Spleen (tissue), 11 donors: ENCODE results near the gene APOE. TPM values are rescaled to one million over a fixed set of nuclear protein-coding genes. Genes with fewer than 3 reads are reported as not detected.
A peak's percentile ranks its signal among the peaks of the same experiment; 100 is the strongest.
"Not testable (repeated sequence)": the region's sequence is repeated elsewhere in the genome, so short reads cannot be mapped to it uniquely, and the experiment has no call there.

ENCODE experiments used
- DNase-seq: peaks from one replicate; pipeline ENCODE4 v3.0.0-alpha.2; 2020
- H3K27ac ChIP-seq, 8 donors: fragments of 200-600 bp; sonication (generic) in 7 of 8; 1 replicate in 4 of 8; 2 replicates in 4 of 8; pipeline versions ENCODE4 v1.5.0 to v1.8.0; 2016 to 2021; ENCODE audit warnings: inconsistent platforms in 4 of 8, mild to moderate bottlenecking in 4 of 8, moderate library complexity in 1 of 8
- H3K27me3 ChIP-seq, 7 donors: fragments of 200-600 bp; sonication (generic) in 6 of 7; replicated peaks in 1 of 7; 1 replicate in 4 of 7; 2 replicates in 3 of 7; pipeline versions ENCODE4 v1.5.0 to v1.8.0; 2016 to 2021; ENCODE audit warnings: inconsistent platforms in 3 of 7, mild to moderate bottlenecking in 1 of 7
- H3K36me3 ChIP-seq, 6 donors: fragments of 200-600 bp; sonication (generic) in 5 of 6; 1 replicate in 4 of 6; 2 replicates in 2 of 6; pipeline versions ENCODE4 v1.5.0 to v1.8.0; 2016 to 2021; ENCODE audit warnings: inconsistent platforms in 2 of 6
- H3K4me1 ChIP-seq, 6 donors: fragments of 200-600 bp; sonication (generic) in 5 of 6; 1 replicate in 3 of 6; 2 replicates in 3 of 6; pipeline versions ENCODE4 v1.5.0 to v1.8.0; 2016 to 2021; ENCODE audit warnings: inconsistent platforms in 3 of 6
- H3K4me3 ChIP-seq, 8 donors: fragments of 200-600 bp; sonication (generic) in 7 of 8; 1 replicate in 4 of 8; 2 replicates in 4 of 8; pipeline versions ENCODE4 v1.5.0 to v1.8.0; 2016 to 2021; ENCODE audit warnings: inconsistent platforms in 4 of 8, mild to moderate bottlenecking in 4 of 8, moderate library complexity in 2 of 8
- H3K9me3 ChIP-seq, 8 donors: fragments of 200-600 bp; sonication (generic) in 7 of 8; 1 replicate in 4 of 8; 2 replicates in 4 of 8; pipeline versions ENCODE4 v1.5.0 to v1.8.0; 2016 to 2021; ENCODE audit warnings: inconsistent platforms in 4 of 8
- POLR2A ChIP-seq, 3 donors: fragments of 450-650 bp; IDR thresholded peaks; one replicate each; pipeline ENCODE4 v1.5.1; 2017; ENCODE audit warnings: antibody characterized with exemption in 3 of 3, mild to moderate bottlenecking in 1 of 3
- POLR2AphosphoS5 ChIP-seq, 3 donors: sonication (generic); formaldehyde crosslinking; IDR thresholded peaks; one replicate each; pipeline ENCODE4 v1.5.1; 2017; ENCODE audit warnings: antibody characterized with exemption in 3 of 3
- WGBS, 5 donors: extraction: QIAGEN DNeasy Blood & Tissue Kit in 3 of 5; methylation state at CpG; one replicate each; pipeline versions ENCODE4 v1.1.5 to v1.1.7; 2013 to 2018; 5-methylcytosine and 5-hydroxymethylcytosine counted together
- intact Hi-C: fragments of 100-400 bp; cut with DNase I; formaldehyde crosslinking; loops from one replicate; pipeline ENCODE4 v1.15.0; 2023; ENCODE audit warnings: low total_unique reads
- polyA plus RNA-seq, 3 donors: library from polyadenylated mRNA; stranded (reverse); fragments of 200-250 nt; gene quantifications; one replicate each; pipeline ENCODE4 v1.2.1, GENCODE V29; 2013
- total RNA-seq, 7 donors: library from RNA; depleted of rRNA in 3 of 7; stranded (reverse); fragments of >200 nt in 3 of 7; fragmentation: NEBNext Ultra II Directional in 4 of 7; extraction: Animal tissue kit (Norgen Biotek cat#: 25700) in 4 of 7; gene quantifications; one replicate each; pipeline versions ENCODE4 v1.1.0 to v1.2.1, GENCODE V29; 2016 to 2021
- TF ChIP-seq, protein P1 (sequence below), 11 experiments: fragments of 200-600 bp in 7 of 11; fragments of 450-650 bp in 4 of 11; sonication (generic) in 4 of 11; IDR thresholded peaks in 8 of 11; conservative IDR thresholded peaks in 3 of 11; 1 replicate in 7 of 11; 2 replicates in 4 of 11; pipeline versions ENCODE4 v1.4.0 to v1.8.0; 2016 to 2021; ENCODE audit warnings: antibody characterized with exemption in 11 of 11, inconsistent platforms in 4 of 11, mild to moderate bottlenecking in 1 of 11
- donor health status: healthy with polysubstance abuse.
- donor health status: DM: no; HTN: no; CAD: no; lungs with moderate emphysema.
- donor health status: DM: no; HTN: no; CAD: no.
- donor health status: Bipolar disorder and iron deficiency.
- donor health status: healthy.
- donor health status: DM: no; HTN: no; CAD: no.
- donor health status: DM: yes; HTN: yes; CAD: no.

Gene APOE
- total and polyA plus RNA-seq, 10 donors = 198 to 2,099 (median 726) TPM

DNA sequence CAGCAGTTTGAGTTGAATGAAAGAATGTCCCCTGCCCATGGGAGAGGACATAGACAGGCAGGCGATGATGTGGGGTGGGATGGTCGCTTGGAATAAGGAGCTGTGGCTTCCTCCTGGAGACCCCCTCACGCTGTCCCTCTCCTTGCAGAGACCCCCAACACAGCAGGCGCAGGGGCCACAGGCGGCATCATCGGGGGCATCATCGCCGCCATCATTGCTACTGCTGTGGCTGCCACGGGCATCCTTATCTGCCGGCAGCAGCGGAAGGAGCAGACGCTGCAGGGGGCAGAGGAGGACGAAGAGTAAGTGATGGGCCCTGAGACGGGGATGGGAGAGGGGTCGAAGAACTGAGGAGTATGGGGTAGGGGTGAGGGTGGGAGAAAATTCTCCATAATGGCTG lies 23.5 kb upstream of the APOE start:
- WGBS, 5 donors = 88 to 96% (median 92%) methylated on average over 14 to 15 of the region's 15 CpGs
- no peaks in the 10 kb centered on the region for H3K27me3 ChIP-seq
- DNase-seq = no peak

DNA sequence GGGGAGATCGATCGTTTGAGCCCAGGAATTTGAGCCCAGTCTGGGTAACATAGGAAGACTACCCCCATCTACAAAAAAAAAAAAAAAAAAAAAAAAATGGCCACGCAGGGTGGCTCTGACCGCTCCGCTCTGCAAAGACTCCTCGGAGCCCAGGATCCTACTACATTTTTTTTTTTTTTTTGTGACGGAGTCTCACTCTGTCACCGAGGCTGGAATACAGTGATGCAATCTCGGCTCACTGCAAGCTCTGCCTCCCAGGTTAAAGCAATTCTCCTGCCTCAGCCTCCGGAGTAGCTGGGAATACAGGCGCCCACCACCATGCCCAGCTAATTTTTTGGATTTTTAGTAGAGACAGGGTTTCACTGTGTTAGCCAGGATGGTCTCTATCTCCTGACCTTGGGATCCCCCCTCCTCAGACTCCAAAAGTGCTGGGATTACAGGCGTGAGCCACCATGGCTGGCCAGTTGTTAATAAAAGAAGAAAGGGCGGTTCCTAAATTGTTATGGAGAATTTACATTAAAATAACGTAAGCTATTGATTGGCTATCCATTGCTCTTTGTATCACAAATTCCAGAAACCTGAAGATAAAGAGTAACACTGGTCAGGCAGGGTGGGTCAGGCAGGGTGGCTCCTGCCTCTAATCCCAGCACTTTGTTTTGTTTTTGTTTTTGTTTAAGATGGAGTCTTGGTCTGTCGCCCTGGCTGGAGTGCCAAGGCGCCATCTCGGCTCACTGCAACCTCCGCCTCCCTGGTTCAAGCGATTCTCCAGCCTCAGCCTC lies 22.8 kb upstream of the APOE start:
- 89 to 94% (median 92%) methylated on average over 19 of the region's 19 CpGs for WGBS, 5 donors
- H3K27ac ChIP-seq, intact Hi-C loops, H3K9me3 ChIP-seq, DNase-seq, H3K4me3 ChIP-seq, H3K27me3 ChIP-seq: not testable (repeated sequence)
- Histone ChIP-seq H3K4me1 (peaks cover 0 to 14% (median 4%) of the 10 kb centered on the region in 6 donors), H3K36me3 (peaks cover 0 to 79% (median 19%) of the 10 kb centered on the region in 6 donors)

More for the DNA sequence above, 23.5 kb upstream of the APOE start:
- TF ChIP-seq POLR2AphosphoS5 (IDR thresholded peaks at IDR 0.05) (peak in 1 of 3 donors; percentile 50), POLR2A (IDR thresholded peaks at IDR 0.05) (no peak)
- TF ChIP-seq, protein P1, sequence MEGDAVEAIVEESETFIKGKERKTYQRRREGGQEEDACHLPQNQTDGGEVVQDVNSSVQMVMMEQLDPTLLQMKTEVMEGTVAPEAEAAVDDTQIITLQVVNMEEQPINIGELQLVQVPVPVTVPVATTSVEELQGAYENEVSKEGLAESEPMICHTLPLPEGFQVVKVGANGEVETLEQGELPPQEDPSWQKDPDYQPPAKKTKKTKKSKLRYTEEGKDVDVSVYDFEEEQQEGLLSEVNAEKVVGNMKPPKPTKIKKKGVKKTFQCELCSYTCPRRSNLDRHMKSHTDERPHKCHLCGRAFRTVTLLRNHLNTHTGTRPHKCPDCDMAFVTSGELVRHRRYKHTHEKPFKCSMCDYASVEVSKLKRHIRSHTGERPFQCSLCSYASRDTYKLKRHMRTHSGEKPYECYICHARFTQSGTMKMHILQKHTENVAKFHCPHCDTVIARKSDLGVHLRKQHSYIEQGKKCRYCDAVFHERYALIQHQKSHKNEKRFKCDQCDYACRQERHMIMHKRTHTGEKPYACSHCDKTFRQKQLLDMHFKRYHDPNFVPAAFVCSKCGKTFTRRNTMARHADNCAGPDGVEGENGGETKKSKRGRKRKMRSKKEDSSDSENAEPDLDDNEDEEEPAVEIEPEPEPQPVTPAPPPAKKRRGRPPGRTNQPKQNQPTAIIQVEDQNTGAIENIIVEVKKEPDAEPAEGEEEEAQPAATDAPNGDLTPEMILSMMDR (IDR thresholded peaks at IDR 0.05 in 8 of 11, conservative IDR thresholded peaks at IDR 0.05 in 3 of 11) = no peak
- Histone ChIP-seq H3K36me3 (peaks cover 0 to 79% (median 12%) of the 10 kb centered on the region in 6 donors), H3K27ac (no peak overlapping the region), H3K9me3 (no peaks in the 10 kb centered on the region), H3K4me1 (peaks cover 0 to 19% (median 6%) of the 10 kb centered on the region in 6 donors), H3K4me3 (no peak overlapping the region)
- intact Hi-C loops = no loop called here

DNA sequence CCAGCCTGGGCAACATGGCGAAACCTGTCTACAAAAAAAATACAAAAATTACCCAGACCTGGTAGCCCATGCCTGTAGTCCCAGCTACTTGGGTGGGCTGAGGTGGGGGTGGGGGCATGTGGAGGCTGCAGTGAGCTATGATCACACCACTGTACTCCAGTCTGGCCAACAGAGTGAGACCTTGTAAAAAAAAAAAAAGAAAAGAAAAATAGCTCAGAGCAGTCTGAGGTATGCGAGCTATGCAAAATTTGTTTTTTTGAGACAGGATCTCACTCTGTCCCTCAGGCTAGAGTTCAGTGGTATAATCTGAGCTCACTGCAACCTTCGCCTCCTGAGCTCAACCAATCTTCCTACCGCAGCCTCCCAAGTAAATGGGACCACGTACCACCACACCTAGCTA lies 21.7 kb upstream of the APOE start:
- no peak for DNase-seq
- Histone ChIP-seq H3K36me3 (peaks cover 0 to 79% (median 21%) of the 10 kb centered on the region in 6 donors), H3K27ac (no peak overlapping the region), H3K27me3 (no peaks in the 10 kb centered on the region), H3K4me3 (no peak overlapping the region), H3K9me3 (no peaks in the 10 kb centered on the region), H3K4me1 (peaks cover 0 to 12% (median 4%) of the 10 kb centered on the region in 6 donors)
- intact Hi-C loops = no loop called here
- WGBS, 5 donors = 85 to 97% (median 94%) methylated on average over 5 of the region's 5 CpGs
- TF ChIP-seq POLR2AphosphoS5 (IDR thresholded peaks at IDR 0.05) = no peak
- TF ChIP-seq, protein P1 (IDR thresholded peaks at IDR 0.05 in 8 of 11, conservative IDR thresholded peaks at IDR 0.05 in 3 of 11) = no peak
- TF ChIP-seq POLR2A (IDR thresholded peaks at IDR 0.05) = no peak

DNA sequence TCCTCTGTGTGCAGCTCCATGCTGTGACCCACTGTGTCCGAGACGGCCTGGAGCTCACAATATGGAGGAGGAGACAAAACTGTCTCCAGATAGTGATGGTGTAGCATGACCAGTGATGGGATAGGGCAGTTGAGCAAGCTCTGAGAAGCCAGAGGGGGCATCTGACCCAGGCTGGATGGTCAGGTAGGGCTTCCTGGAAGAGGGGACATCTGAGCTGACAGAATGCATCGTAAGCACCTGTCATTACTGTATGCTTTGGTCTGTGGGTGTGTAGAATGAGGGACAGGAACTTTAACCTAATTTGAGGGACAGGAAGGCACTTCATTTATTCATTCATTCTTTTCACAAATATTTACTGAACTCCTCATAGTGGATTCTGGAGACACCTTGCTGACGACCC lies 21.0 kb upstream of the APOE start:
- Histone ChIP-seq H3K27me3 (no peaks in the 10 kb centered on the region), H3K27ac (no peak overlapping the region)
- WGBS, 5 donors = 86 to 93% (median 92%) methylated on average over 4 of the region's 4 CpGs

More for the DNA sequence above, 21.0 kb upstream of the APOE start:
- DNase-seq = no peak
- no peak overlapping the region for H3K4me3 ChIP-seq
- TF ChIP-seq, protein P1 (IDR thresholded peaks at IDR 0.05 in 8 of 11, conservative IDR thresholded peaks at IDR 0.05 in 3 of 11) = no peak
- no peak for TF ChIP-seq POLR2AphosphoS5 (IDR thresholded peaks at IDR 0.05)
- no peak for TF ChIP-seq POLR2A (IDR thresholded peaks at IDR 0.05)
- intact Hi-C loops = no loop called here
- no peaks in the 10 kb centered on the region for H3K9me3 ChIP-seq
- peaks cover 1 to 10% (median 5%) of the 10 kb centered on the region in 6 donors for H3K4me1 ChIP-seq
- peaks cover 0 to 77% (median 21%) of the 10 kb centered on the region in 6 donors for H3K36me3 ChIP-seq
